Stimulated activated CD8-positive, alpha-beta memory T cell treated with anti-CD3 and anti-CD28 coated beads, Interleukin-7, amount 100 ng/mL, for 1 hour (primary cell): ENCODE results near the gene HPD.
"Not testable (repeated sequence)": the region's sequence is repeated elsewhere in the genome, so short reads cannot be mapped to it uniquely, and the experiment has no call there.

Source experiments
- DNase-seq, 2 donors: peaks; one replicate each; pipeline ENCODE4 v3.0.0-alpha.2; 2020; ENCODE audit warnings: low read depth in 2 of 2

The HPD gene

DNA sequence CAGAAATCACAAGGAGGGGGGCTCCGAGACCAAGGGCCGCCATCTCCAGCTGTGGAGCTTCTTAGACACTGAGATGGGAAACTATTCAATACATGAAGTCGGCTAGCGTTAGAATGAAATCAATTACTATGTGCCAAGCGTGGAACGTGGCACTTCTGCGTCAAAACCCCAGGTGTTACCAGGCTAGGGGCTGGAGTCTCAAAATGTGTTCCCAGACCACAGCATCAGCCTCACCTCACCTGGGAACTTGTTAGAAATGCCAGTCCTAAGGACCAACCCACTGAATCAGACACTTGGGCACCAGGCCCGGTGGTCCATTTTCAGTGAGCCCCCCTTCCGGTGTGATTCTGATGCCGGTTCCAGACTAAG, 59.9 kb downstream of the HPD start:
- DNase-seq, result no peak

DNA sequence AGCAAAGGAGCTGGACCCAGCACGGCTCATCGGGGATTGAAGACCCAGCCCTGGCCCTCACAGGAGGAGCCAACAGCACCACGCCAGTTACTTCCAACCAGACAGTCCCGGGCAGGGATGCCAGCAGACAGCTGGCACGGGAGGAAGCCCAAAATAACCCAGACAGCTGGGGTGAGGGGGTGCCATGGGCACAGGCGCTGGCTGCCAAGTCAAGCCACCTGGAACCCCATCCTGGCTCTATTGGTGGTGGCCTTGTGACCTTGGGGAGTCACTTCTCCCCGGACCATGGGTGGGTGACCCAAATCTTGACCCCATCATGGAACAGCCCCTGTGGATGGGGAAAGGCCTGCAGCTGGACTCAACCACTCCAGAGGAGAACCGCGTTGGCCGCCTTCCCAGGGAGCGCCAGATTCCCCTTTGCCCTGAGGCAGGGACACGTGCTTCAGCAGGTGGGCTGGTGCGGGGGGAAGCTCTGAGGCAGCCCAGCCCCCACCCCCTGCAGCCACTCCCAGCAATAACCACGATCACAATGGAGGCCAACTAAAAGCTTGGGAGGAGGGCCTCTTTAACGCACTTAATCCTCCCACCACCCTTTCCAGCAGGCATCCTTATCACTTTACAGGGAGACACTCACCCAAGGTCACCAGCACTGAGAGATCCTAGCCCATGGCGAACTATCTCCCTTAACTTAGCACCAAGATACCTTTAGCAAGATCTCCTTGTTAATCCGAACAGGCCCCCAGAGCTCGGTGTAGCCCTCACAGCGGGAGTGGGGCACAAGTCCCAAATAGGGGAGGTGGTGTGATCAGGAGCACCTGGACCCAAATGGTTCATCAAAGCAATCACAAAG, 60.5 kb downstream of the HPD start:
- no peak for DNase-seq

DNA sequence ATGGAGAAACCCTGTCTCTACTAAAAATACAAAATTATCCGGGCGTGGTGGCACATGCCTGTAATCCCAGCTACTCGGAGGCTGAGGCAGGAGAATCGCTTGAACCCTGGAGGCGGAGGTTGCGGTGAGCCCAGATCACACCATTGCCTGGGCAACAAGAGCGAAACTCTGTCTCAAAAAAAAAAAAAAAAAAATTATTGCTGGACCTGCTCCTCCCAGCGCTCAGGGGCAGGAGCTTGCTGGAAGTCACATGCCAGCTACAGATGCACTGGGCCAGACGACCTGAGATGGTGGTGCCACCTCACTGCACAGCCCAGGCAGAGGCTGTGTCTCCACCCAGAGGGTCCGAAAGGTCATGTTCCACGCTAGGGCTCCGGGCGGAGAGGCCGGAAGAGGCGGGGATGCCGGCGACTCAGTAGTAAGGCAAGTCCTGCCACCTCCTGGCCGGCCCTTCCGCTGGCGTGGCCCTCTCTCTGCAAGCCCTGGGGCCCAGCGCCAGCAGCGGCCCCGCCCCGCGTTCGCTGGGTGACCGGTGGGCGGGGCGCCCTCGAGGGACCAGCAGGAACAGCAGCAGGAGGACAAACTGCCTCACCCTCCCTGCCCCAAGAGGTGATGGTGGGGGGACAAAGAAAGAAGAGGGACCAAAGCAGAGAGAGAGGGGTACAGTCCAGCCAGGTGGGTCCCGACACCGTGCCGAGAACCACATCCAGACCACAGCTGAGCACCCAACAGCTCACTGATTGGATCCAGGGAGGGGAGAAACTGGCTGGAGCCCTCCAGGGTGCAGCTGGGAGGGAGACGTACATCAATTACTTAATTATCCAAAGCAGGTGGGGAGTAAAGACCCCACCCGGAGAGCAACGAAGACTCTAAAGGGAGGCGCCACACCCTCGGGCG, 61.6 kb downstream of the HPD start:
- no peak for DNase-seq

DNA sequence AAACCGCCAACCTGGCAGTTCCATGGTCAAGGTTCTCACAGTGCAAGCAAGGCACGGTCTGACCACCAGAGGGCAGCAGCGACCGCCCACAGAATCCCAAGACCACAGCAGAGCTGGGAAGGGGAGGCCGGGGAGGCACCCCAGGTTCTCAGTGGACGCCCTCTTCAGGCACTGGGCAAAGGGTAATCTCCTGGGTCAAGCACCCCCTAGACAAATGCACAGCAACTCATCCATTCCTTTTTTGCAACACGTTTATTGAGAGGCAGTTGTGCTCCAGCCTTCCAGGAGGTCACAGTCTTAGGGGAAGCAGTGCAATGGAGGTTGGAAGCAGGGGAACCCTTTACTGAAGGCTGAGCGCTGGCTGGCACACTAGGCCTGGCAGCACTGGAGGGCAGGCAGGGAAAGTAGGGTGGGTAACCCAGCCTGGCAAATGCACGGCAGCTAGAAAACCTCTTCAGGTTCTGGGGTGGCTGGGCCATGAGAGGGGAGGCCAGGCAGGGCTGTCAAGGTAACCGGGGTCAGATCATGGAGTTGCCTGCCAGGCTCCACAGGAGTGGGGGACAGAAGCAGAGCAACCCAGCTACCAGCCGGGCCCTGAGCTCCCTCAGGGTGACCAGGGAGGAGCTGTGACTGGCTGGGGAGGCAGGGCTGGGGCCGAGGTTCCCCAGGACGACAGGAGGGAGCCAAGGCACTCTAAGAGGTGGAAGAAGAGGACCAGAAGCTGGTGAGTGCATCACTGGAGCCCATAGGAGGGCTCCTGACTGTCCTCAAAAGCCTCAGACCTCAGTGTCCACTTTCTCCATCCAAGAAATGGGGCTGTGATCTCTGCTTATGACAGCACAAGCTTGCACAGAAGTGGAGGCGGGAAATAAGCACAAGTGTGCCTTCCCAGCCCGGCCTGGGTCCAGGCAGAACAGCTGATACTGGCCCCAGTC, 63.4 kb downstream of the HPD start:
- DNase-seq, result peak in 1 of 2 donors; percentile 78

DNA sequence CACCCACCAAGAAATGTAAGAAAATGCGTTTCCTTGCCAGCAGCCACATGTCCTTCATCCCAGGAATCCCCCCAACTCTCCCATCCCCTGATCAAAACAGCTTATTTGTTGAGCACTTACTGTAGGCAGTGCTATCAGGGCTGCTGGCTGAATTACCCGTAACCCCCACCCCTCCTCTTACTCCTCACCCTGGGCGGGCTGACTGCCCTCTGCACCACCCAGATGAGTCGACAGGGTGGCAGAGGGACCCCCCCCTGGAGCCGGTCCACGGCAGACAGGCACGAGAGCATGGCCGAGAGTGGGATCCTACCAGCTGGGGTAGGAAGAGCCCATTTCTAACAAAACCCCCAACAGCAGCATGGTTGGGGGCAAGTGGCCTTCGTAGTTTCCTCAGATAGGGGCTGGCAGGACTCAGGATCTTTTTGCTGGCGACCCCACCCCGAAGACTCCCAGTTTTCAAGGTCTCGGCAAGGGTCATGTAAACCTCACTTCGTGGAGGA, 64.1 kb downstream of the HPD start:
- no peak for DNase-seq

DNA sequence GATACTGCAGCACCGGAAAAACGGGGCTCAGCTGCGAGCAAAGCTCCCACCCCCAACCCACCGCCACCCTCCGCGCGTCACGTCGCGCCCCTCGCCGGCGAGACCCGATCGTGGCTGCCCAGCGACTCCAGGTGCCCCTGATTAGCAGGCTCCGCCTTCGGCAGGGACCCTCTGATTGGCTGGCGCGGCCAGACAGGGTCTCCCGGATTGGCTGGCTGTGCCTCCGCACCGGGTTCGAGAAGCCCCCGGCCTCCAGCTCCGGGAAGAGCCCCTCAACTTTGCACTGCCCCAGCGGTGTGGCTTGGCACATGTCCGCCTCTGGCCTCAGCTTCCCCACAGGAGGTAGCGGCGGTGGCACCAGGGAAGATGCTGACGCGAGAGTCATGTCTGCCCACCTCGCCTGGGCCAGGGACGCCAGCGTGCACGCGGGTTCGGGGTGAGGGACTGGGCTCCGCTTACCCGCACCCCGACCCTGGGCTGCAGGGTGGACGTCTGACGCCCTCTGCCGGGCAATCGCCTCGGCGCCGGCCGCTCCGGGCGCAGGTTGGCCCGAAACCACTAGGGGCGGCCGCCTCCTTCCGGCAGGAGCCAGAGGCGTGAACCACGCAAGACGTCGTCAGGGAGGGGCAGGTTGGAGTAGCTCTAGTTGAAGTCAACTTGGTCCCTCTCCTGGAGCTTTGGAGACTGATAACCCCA, 64.7 kb downstream of the HPD start:
- DNase-seq, result peak; percentile 91 to 93

DNA sequence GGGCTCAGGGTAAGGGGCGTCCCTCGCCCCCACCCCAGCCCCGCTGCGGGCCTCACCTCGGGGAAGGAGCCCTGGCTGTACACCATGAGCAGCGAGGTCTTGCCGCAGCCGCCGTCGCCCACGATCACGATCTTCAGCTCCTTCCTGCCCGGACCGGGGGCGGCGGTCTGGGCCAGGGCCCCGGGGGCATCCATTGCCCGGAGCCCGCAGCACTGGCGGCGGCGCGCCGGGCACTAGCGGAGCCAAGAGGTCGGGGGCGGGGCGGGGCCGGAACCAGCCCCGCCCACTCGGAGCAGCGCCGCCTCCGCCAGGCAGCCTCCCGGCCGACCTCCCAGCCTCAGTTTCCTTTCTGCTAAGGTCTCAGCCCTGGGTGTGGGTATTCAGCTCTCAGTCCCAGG, 65.2 kb downstream of the HPD start, which contains the start of gene RHOF:
Gene RHOF (minus strand): TSS at position 249 of the 398 bp plus-strand sequence. CDS start 55 bp downstream, at position 194.
- no peak for DNase-seq

DNA sequence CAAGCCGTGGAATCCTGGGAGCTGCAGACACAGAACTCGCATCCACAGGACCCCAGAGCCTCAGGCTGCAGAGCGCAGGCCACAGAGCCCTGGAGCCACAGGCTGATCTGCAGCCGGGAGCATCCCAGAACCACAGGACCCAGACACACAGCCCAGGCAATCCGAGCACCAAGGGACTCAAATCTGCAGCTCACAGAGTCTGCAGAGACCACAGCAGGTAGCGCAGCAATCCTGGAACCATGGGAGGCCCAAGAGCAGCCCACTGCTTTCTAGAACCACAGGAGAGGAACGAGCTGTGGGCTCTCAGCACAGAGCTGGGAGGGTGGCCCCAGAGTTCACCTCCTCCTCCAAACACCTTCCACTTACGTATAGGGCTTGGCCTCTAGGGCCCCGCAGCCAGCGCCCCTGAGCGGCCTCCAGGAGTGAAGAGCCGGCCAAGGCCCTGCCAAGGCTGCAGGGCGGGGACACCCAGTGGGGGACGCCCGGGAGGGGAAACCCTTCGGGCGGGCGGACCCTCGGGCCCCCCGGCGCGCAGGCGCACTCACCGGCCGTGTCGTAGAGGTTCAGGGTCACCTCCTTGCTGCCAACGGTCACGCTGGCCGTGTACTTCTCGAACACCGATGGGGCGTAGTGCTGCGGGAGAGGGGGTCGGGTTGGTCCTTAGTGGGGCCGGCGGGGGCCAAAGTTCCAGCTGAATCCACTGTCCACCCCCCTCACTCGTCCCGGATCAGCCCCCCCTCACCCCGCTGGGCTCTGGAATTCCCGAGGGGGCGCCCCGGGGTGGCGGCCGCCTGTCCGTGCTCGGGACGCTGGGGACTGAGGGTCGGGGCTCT, 65.8 kb downstream of the HPD start:
- DNase-seq, result no peak

DNA sequence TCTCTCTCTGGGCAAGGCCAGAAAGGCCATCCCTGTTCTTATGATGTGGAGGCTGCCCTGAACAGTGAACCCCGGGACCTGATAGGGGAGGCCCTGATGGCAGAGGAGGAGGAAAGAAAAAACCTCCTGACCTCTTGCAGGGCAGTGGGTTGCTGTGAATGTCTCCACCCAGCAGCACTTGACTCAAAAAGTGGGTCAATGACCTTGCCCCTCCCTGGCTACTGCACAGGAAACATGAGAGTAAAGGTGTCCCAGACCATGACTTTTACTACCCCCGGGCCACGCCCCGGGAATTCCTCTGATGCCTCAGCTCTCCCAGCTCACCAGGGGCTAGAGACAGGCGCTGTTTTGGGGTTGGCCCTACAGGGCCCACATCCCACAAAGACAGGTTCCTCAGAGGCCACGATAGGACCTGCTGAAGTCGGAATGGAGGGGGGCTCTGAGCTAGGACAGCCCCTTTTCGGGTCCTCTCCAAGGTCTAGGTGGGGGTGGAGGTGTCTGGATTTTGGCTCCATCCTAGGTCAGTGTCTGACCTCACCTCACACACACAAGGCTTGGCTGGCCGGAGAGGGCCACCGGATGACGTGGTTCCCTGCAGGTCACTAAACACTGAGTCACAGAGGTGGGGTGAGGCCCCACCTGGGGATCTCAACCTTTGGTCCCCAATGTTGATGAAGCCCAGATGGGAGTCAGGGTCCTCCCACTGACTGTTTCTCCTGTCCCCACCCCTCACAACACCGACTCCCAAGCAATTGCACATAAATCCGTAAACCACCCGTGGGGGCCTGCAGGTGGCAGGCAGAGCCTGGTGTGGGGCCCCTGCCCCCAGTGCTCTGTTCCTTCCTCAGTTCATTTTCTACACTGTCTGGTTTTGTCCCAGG, 66.7 kb downstream of the HPD start:
- no peak for DNase-seq

DNA sequence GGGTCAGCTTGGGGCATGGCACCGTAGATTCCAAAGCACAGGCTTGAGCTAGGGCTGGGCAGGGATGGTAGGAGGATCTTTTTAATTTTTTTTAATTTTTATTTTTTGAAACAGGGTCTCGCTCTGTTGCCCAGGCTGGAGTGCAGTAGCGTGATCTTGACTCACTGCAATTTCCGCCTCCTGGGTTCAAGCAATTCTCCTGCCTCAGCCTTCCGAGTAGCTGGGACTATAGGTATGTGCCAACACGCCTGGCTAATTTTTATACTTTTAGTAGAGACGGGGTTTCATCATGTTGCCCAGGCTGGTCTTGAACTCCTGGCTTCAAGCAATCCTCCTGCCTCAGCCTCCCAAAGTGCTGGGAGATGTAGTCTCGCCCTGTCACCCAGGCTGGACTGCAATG, 67.9 kb downstream of the HPD start:
- DNase-seq, result not testable (repeated sequence)

DNA sequence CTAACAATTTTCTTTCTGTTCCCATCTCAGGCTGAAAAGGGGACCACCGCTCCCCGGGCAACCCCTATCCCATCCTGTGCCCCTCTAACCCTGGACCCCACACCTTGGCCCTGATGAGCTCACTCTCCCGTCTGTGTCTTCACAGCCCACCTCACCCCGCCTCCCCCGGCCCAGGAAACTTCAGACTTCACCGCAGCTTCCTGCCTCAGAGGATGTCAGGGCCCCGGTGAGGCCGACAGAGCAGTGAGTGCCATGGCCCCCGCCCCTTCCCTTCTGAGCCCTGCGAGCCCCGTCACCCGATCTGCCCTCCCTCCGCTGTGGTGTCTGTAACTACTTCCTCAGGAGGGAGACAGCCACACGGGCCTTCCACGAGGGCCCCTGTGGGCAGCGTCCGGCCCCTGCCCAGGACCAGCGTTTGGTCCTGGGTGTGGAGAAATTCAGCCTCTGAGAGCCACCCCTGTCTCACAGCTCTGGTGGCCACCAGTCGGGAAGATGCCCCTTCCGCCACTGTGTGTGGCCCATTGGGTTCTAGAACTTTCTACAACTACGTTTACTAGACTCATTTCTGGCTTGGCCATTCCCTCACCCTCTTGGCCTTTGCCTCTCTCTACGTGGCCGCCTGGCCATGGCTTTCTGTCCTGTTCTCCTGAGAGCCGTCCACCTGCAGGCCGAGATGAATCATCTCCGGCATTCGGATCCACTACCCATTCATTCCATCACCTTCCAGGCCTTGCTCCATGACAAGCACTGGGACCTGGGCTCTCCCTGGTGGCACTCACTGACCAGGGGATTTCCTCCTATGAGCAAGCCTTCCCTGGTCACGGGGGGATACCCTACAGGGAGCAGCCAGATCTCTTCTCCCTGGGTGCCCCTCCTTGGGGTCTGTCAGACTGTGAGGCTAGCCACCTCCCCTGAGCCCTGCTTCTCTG, 68.6 kb downstream of the HPD start:
- DNase-seq, result peak; percentile 85 to 86
